GM12865 (cell line): ENCODE measurements around the gene CCNL1.
A peak's percentile ranks its signal among the peaks of the same experiment; 100 is the strongest.
"Not testable (repeated sequence)": the region's sequence is repeated elsewhere in the genome, so short reads cannot be mapped to it uniquely, and the experiment has no call there.

Source experiments
- DNase-seq: peaks from one replicate; pipeline ENCODE4 v3.0.0; 2010; ENCODE audit warnings: low read depth
- H3K4me3 ChIP-seq: 2 replicates; pipeline ENCODE4 v1.5.1; 2011; ENCODE audit warnings: mild to moderate bottlenecking, low read depth, low read length, control low read depth
- TF ChIP-seq, protein P1 (sequence below): IDR thresholded peaks from 2 replicates; pipeline ENCODE4 v1.5.1; 2011; ENCODE audit warnings: low read length, control low read depth, low read depth, inconsistent platforms; ENCODE audit not compliant: insufficient read depth; ENCODE audit errors: missing control alignments

The CCNL1 gene

DNA sequence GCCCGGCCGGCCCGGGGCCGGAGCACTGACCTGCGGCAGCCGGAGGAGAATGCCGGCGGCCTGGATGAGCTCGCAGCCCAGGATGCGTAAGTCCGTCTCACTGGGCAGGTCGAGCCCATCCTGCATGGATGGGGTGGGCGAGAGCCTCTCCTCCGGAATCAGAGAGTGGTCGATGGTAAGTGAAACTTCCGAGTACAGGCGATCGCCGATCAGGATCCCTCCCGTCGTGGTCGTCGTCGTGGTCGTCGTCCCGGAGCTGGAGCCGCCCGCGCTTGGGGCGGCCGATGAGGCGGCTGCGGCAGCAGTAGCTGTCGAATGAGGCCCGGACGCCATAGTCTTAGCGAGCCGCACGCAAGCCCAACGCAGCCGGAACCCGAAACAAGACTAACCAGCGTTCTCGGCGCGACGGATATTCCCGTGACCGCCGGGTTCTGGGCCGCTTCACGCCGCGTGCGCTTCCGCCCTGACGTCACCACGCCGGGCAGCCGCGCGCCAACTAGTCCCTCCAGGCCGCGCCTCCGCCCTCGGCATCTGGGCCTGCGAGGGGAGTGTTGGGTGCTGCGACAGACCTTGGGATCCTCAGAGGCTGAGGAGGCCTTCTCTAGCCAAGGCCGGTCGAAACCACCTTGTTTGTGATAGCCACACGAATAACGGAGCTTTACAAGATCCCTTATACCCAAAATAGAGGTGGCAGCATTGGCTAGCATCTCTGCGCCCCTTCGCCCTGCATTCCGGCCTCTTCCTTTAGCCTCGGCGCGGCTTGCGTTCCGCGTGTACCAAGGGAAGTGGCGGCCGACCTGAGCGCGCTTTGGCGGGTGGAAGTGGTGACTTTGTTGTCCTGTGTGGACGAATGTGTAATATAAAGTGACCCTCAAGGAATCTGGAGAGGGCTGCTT lies at the start of gene CCNL1:
TSS of gene CCNL1 (minus strand) at position 386 of the 896 bp plus-strand sequence. CDS start at position 333, 53 bp downstream.
- H3K4me3 ChIP-seq: peak within 1 kb of the TSS; percentile 64
- TF ChIP-seq, protein P1, sequence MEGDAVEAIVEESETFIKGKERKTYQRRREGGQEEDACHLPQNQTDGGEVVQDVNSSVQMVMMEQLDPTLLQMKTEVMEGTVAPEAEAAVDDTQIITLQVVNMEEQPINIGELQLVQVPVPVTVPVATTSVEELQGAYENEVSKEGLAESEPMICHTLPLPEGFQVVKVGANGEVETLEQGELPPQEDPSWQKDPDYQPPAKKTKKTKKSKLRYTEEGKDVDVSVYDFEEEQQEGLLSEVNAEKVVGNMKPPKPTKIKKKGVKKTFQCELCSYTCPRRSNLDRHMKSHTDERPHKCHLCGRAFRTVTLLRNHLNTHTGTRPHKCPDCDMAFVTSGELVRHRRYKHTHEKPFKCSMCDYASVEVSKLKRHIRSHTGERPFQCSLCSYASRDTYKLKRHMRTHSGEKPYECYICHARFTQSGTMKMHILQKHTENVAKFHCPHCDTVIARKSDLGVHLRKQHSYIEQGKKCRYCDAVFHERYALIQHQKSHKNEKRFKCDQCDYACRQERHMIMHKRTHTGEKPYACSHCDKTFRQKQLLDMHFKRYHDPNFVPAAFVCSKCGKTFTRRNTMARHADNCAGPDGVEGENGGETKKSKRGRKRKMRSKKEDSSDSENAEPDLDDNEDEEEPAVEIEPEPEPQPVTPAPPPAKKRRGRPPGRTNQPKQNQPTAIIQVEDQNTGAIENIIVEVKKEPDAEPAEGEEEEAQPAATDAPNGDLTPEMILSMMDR: no peak
- DNase-seq: peak; percentile 99

DNA sequence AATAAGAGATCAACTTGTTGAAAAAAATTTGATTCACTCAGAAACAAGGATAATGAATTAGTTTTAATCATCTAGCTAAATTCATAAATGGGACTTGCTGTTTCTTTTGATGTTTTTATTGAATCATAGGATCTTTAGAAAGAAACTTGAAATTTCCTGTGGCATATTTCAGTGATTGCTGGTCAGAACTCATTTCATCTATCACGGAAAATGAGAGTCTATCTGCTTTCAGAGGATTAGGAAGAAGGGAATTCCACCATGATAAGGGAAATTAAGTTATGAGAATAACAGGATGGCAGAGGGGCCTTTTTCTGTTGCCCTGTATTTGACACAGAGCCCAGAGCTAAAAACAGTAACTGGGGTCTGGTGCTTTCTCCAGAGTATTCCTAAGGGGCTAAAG lies 44.9 kb upstream of the CCNL1 start:
- TF ChIP-seq, protein P1: no peak
- no peak overlapping the region for H3K4me3 ChIP-seq
- DNase-seq: no peak

- DNase-seq: no peak
- H3K4me3 ChIP-seq: no peak overlapping the region
- TF ChIP-seq, protein P1: no peak
Observed at GRCh38 chr3:157204431-157204830, 44.5 kb upstream of the CCNL1 start.

GRCh38 chr3:157201648-157202278 lies 41.8 kb upstream of the CCNL1 start:
- no peak overlapping the region for H3K4me3 ChIP-seq
- peak; percentile 42 for DNase-seq
- TF ChIP-seq, protein P1: peak; percentile 49

DNA sequence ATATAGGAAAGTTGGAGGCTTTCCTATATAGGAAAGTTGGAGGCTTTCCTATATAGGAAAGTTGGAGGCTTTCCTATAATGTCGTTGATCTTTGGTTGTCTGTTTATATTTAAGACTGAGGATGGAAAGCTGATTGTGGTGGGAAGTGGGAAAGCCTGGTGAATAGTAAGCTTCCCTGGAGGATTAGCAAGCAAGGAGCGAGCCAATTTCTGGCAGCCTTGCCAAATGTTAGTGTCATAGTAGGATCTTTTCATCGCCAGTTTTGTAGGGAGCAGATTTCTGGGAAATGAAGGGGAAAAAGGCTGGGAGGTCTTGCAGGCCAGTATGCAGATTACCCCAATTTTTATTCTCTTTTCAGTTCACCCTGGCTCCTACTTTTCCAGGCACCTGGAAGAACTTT lies 39.9 kb upstream of the CCNL1 start:
- DNase-seq: no peak
- TF ChIP-seq, protein P1: no peak
- no peak overlapping the region for H3K4me3 ChIP-seq

DNA sequence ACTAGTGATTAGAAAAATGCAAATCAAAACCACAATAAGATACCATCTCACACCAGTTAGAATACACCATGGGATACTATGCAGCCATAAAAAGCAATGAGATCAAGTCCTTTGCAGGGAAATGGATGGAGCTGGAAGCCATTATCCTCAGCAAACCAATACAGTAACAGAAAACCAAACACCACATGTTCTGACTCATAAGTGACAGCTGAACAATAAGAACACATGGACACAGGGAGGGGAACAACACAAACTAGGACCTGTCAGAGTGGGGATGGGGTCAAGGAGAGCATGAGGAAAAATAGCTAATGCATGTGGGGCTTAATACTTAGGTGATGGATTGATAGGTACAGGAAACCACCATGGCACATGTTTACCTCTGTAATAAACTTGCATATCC lies 36.0 kb upstream of the CCNL1 start:
- TF ChIP-seq, protein P1: no peak
- DNase-seq: no peak
- no peak overlapping the region for H3K4me3 ChIP-seq

DNA sequence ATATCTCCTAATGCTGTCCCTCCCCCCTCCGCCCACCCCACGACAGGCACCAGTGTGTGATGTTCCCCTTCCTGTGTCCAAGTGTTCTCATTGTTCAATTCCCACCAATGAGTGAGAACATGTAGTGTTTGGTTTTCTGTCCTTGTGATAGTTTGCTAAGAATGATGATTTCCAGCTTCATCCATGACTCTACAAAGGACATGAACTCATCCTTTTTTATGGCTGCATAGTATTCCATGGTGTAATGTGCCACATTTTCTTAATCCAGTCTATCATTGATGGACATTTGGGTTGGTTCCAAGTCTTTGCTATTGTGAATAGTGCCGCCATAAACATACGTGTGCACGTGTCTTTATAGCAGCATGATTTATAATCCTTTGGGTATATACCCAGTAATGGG lies 31.2 kb upstream of the CCNL1 start:
- not testable (repeated sequence) for H3K4me3 ChIP-seq, DNase-seq
